Activated CD8-positive, alpha-beta memory T cell treated with anti-CD3 and anti-CD28 coated beads for 36 hours (primary cell): ENCODE measurements around the gene GIMAP8. TPM values are rescaled to one million over a fixed set of nuclear protein-coding genes. Genes with fewer than 3 reads are reported as not detected.

ENCODE experiments used
- CTCF ChIA-PET: fragments of 350-600 bp; sonication (Branson Sonifier 250); formaldehyde crosslinking; loops from one replicate; lab custom pipeline; 2021; ENCODE audit warnings: antibody characterized with exemption; lab: Charles Lee
- POLR2A ChIA-PET: fragments of 350-600 bp; sonication (Branson Sonifier 250); formaldehyde crosslinking; loops from one replicate; lab custom pipeline; 2021; ENCODE audit warnings: antibody characterized with exemption; lab: Charles Lee
- total RNA-seq, 2 experiments: library from RNA; stranded (reverse); gene quantifications; one replicate each; pipeline ENCODE4 v1.2.3, GENCODE V29; 2021

Gene GIMAP8
- total RNA-seq, 2 experiments from 2014 or later: 6.6 to 7.5 TPM

GRCh38 chr7:150409300-150410030 is 41.0 kb upstream of the GIMAP8 start:
- ChIA-PET CTCF (interaction anchor here (1.4 kb wide), 1 partner anchor 54 kb away, joined by 3 read pairs; no protein-coding TSS in a partner anchor), POLR2A (no interaction called here)

GRCh38 chr7:150410131-150410530 is 40.3 kb upstream of the GIMAP8 start:
- ChIA-PET POLR2A (no interaction called here), CTCF (no interaction called here)

GRCh38 chr7:150410680-150411346 is 39.6 kb upstream of the GIMAP8 start:
- ChIA-PET CTCF (interaction anchor here (0.6 kb wide), 1 partner anchor 1365 kb away, joined by 3 read pairs; no protein-coding TSS in a partner anchor), POLR2A (no interaction called here)

- CTCF ChIA-PET: no interaction called here
- POLR2A ChIA-PET: no interaction called here
These were observed 38.8 kb upstream of the GIMAP8 start for GRCh38 chr7:150411606-150412005.

GRCh38 chr7:150412016-150412415 is 38.4 kb upstream of the GIMAP8 start:
- ChIA-PET CTCF (no interaction called here), POLR2A (no interaction called here)

- CTCF ChIA-PET: no interaction called here
- POLR2A ChIA-PET: no interaction called here
These were observed 37.6 kb upstream of the GIMAP8 start for GRCh38 chr7:150412518-150413488.

- POLR2A ChIA-PET: no interaction called here
- CTCF ChIA-PET: interaction anchor here (0.6 kb wide), 1 partner anchor 8 kb away, joined by 3 read pairs; a partner anchor contains a TSS
These were observed 36.8 kb upstream of the GIMAP8 start for GRCh38 chr7:150413640-150414081.

GRCh38 chr7:150415161-150416153 is 35.0 kb upstream of the GIMAP8 start:
- POLR2A ChIA-PET: no interaction called here

GRCh38 chr7:150417239-150417638 is 33.2 kb upstream of the GIMAP8 start:
- CTCF ChIA-PET: interaction anchor here (0.6 to 1.0 kb wide), 2 partner anchors 12 to 62 kb away, joined by 4 read pairs; a partner anchor contains a TSS
- POLR2A ChIA-PET: no interaction called here

More at GRCh38 chr7:150415161-150416153, 35.0 kb upstream of the GIMAP8 start:
- CTCF ChIA-PET: no interaction called here

- POLR2A ChIA-PET: no interaction called here
- CTCF ChIA-PET: interaction anchor here (0.6 to 1.0 kb wide), 2 partner anchors 12 to 63 kb away, joined by 4 read pairs; a partner anchor contains a TSS
These were observed 32.6 kb upstream of the GIMAP8 start for GRCh38 chr7:150417863-150418262.

GRCh38 chr7:150420242-150420641 is 30.2 kb upstream of the GIMAP8 start:
- ChIA-PET CTCF (interaction anchor here (1.4 kb wide), 1 partner anchor 13 kb away, joined by 3 read pairs; no protein-coding TSS in a partner anchor), POLR2A (no interaction called here)

- CTCF ChIA-PET: interaction anchor here (0.7 to 1.2 kb wide), 5 partner anchors 14 to 134 kb away, joined by 3 to 4 read pairs (median 3); a partner anchor contains a TSS
- POLR2A ChIA-PET: no interaction called here
These were observed 29.3 kb upstream of the GIMAP8 start for GRCh38 chr7:150420987-150421674.

GRCh38 chr7:150421831-150422230 is 28.6 kb upstream of the GIMAP8 start:
- POLR2A ChIA-PET: no interaction called here
- CTCF ChIA-PET: interaction anchor here (0.7 to 1.2 kb wide), 6 partner anchors 11 to 135 kb away, joined by 3 to 4 read pairs (median 3); a partner anchor contains a TSS

GRCh38 chr7:150425670-150426069 is 24.8 kb upstream of the GIMAP8 start:
- CTCF ChIA-PET: no interaction called here
- POLR2A ChIA-PET: no interaction called here

GRCh38 chr7:150428671-150429451 is 21.6 kb upstream of the GIMAP8 start:
- POLR2A ChIA-PET: no interaction called here
- CTCF ChIA-PET: no interaction called here

GRCh38 chr7:150429699-150430098 is 20.7 kb upstream of the GIMAP8 start:
- POLR2A ChIA-PET: no interaction called here
- CTCF ChIA-PET: no interaction called here
